GM19025 (cell line): Measurements from ENCODE around the gene LTBP2.

Experiments used
- ATAC-seq: cut with Tn5 transposase; IDR thresholded peaks from one replicate; pipeline ENCODE4 v1.9.1; 2021; ENCODE audit warnings: mild to moderate bottlenecking, low read depth, moderate library complexity; ENCODE audit not compliant: unreplicated experiment

The LTBP2 gene

DNA sequence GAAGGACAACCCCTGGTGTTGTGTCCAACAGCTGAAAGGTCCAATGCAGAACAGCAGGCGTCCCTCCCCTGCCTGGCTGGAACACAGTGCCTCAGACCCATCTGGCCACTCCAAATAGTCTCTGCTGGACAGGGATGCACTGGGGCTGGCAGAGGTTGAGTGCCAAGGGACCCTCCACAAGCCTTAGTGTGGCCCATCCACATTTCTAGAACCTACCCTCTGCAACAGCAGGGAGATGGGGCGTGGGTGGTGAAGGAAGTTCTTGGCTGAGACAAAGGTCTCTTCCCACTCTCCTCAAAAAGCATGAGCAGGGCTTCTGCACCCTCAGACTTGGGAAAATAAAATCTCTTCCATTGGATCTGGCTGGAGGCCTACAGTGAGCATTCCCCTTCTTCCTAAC, 36.5 kb downstream of the LTBP2 start:
- no peak for ATAC-seq

DNA sequence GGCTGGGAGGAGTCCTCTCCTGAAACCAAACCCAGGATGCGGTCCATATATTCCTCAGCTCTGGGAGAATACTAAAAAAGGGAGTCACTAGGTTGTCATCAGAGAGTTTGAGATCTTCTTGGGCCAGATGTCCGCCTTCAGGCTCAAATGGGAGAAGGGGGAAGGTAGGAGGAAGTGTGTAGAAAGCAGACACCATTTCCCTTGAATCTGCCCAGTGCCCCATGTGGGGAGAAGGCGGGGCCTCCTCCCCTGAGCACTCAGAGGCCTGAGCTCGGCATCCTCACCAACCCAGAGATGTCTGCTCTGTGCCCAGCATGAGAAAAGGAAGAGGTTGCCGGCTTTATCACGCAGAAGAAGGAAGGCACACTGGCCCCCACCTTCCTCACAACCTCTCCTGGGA, 37.3 kb downstream of the LTBP2 start:
- ATAC-seq, result no peak

GRCh38 chr14:74574090-74574433, 38.0 kb downstream of the LTBP2 start:
- ATAC-seq, result no peak

GRCh38 chr14:74573421-74574089, 38.5 kb downstream of the LTBP2 start:
- no peak for ATAC-seq

DNA sequence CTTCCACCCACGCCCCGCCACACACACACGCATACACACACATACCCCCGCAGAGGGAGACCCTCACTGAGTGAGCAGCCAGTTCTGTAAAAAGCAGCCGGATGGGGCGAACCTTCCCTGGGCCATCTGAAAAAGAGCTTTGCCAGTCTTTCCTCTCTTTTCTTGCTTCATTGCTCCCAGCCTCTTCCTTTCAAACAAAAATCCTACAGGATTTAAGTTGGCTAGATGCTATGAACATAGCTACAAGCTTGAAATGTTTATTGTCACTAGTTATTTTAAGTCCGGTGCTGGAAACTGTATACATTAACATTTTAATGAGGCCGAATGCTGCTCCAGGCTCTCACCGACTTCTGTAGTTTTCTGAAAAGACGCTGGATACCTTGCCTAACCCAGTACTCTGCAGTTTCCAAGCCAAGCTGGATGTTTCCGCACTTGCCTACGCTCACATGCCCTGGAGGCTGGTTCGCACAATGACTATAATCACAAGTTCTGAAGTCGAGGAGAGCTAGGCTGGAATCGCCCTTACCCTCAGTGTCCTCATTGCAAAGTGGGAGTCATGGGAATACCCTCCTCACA, 39.2 kb downstream of the LTBP2 start:
- ATAC-seq, result no peak

DNA sequence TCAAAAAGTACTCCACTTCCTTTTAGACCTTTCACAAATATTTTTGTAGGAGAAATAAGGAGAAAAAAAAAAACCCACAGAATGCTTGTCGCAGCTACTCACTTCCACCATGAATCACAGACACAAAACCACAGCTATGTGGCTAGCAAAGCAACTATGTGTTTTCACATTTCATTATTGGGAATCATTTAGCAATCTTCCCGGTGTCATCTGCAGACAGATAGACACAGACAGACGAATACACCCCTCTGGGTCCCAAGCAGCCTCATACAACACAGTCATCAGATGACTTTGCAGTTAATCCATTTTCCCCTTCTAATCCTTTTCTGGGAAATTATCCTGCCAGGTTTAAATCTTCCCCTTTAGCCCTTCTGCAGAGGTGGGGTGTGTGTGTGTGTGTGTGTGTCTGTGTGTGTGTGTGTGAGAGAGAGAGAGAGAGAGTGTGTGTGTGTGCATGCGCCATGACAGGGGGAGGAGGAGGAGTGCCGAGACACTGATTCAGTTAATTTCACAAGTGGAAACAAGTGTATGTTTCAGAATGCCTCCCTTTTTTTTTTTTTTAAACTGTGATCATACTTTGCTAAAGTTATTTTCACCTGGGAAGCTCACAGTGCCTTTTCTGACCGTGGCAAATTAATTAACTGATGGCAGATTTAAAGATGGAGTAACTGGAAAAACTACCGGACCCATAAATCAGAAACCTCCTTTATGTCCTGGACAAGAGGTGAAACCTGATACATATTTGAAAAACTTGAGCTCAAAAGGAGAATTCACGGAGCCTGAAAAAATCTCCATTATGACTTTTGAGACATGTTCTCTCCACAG, 39.9 kb downstream of the LTBP2 start:
- ATAC-seq, result no peak

DNA sequence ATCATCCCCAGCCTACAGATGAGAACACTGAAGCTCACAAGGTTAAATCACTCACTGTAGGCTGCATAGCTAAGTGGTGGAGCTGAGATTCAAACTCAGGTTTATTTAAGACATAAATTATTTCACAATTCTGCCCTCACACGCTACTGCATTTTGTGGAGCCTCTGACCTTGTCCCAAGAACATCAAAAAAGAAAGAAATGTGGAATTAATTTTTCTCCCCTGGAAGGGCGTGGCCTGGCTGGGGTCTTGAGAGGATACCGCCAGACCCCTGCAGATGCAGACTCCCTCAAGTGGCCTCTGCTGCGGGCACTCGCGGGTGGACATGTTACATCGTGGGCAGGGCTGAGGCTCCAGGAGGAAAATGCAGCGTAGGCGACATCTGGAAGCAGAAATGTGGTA, 40.6 kb downstream of the LTBP2 start:
- ATAC-seq, result no peak

GRCh38 chr14:74570696-74571095, 41.3 kb downstream of the LTBP2 start:
- no peak for ATAC-seq

DNA sequence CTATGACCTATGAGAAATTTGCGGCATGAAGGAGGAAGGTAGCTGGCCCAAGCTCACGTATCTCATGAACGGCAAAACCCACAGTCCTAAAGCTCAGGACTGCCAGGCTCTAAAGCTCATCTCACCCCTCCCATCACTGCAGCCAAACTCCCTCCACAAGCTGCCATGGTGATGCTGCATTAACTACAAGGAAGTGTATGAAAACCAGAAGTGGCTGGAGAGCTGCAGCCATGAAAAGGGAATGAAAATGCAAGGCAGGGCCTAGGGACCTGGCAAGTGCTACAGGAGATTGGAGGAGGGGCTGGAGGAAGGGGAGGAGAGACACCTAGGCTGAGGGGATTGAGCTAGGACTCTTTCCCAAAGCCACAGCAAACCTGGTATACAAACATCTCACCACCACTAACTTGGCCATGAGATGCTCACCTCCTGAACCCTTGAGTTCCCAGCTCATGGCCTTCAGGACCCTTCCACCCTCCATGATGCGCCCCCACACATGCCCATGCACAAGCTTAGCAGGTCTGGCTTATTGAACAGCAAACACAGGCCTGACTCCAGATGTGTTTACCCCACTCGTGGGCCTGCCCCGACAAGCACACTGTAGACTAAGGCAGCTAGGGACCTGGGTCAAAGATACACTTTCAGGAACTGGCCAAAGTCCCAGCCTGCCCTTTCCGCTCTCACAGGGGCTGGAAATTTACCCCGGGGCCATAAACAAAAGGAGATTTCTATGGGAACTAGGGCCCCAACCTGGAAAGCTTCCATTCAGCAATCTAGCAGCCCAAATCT, 42.0 kb downstream of the LTBP2 start:
- no peak for ATAC-seq

- no peak for ATAC-seq
Measured at GRCh38 chr14:74569387-74569786, 42.6 kb downstream of the LTBP2 start.

- no peak for ATAC-seq
Measured at GRCh38 chr14:74568911-74569310, 43.1 kb downstream of the LTBP2 start.

DNA sequence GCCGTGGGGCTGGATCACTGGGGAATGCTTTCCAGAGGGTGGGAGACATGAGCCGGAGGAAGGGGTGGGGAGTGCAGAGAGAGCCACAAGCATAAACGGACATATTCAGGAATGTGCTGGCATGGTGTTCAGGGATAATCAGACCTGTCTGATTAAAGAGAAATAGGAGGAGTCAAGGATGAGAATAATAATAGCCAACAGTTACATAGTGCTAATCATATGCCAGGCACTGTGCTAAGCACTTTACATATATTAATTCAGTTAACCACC, 43.7 kb downstream of the LTBP2 start:
- ATAC-seq, result no peak

DNA sequence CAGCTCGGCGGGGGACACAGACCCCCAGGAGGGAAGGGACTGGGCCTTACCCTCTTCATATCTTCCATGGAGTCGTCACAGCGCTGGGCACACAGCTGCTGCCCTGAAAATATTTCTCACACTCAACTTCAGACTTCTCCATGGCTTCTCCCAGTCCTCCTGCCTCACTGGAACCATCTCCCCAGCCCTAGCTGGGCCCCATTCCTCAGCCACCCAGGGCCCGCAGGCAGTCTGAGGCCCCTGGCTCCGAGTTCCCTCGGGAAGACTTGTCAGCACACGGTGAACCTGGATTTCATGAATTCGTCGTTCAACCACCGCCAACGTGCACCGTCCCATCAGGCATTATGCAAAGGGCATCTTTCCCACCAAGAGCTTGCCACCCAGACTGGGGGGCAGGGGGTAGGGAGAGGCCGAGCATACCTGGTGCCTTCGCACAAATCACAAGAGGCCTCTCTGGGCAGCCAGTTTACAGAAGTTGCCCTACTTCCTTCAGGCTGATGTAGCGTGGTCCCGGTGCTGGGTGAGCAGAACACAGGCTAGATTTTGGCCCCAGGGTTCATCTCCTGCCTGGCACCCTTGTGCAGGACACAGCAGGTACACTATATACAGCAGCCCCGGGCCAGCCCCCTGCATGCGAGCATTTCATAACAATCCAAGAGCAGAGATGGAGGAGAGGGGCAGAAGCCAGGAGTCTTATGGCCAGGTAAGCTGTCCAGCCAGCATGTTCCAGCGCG, 44.2 kb downstream of the LTBP2 start:
- ATAC-seq, result no peak

DNA sequence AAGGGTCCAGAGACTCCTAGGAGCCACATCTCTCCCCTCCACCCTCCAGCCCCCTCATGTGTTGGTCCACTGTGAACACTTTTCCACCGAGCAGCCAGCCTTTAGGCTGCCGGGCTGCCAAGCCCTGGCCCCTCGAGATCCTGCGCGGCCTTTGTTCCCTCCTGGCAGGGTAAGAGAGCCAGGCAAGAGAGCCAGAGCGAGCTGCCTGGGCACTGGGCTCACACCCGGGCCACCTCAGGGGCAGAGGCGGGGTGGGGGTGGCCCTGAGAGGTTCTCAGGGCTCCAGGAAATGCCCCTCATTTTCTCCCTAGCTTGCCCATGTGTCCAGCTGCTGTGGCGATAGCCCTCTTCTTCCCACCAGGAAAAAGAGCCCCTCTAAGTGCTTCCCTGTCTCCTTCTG, 44.8 kb downstream of the LTBP2 start:
- no peak for ATAC-seq

GRCh38 chr14:74566174-74567141, 45.6 kb downstream of the LTBP2 start:
- no peak for ATAC-seq

GRCh38 chr14:74563586-74564159, 48.4 kb downstream of the LTBP2 start:
- no peak for ATAC-seq

DNA sequence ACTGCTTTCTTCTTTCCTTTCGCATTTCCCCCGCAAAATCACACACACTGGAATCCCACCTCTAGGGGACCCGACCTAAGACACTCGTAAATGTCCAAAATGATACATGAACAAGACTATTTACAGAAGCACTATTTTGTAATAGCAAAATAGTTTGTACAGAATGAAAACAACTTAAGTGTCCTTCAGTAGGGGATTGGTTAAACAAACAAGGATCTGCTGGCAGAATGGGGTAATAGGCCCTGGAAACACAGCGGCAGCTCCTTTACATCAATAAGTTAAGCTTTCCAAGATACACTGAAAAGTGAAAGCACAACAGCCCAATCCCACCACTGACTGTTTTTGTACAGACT, 48.8 kb downstream of the LTBP2 start:
- ATAC-seq, result no peak

DNA sequence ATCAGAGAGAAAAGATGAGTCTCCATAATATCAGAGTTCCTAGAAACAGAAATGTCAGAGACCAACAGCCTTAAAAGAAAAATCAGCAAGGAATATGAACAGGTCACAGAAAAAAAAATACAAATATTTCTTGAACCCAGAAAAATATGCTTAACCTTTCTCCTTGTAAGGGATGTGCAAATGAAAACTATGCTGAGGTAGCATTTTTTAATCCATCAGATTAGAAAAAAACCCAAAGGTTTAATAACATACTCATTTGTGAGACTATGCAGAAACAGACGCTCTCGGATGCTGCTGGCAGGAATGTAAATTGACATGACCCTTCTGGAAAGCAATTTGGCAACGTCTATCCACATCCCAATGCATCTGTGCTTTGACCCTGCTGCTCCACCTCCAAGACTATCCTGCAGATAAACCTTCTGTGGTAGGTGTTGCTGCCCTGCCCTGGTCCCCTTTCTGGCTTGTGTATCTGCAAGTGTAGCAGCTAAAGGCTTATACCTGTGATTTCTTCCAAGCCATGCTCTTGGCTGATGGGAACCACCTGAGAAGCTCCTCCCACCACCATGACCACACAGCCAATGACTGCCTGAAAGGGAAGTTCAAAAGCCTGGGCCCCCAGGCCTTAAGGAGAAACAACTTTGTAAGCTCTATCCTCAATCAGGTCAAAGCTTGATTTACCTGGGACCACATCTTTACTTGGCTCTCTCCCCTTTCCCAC, 49.4 kb downstream of the LTBP2 start:
- ATAC-seq, result no peak

DNA sequence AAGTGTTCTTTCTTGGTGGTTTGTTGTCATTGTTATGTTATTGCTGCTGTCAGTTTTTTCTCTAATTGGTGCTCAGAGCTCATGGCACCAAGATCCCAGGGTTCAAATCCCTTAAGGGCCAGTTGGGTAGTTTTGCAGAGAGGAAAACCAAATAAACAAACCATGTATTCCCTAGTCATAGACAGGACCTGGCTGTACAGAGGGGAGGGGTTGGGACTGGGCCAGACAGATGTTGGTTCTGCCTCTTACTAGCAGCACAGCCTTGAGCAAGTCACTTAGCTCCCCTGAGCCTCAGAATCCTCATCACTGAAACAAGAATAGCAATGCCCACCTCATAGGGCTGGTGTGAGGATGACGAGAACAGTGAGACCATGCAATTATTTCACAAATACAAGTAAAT, 53.4 kb downstream of the LTBP2 start:
- no peak for ATAC-seq
